Ishikawa (cell line): Measurements from ENCODE around the gene KCND3.

Source experiments
- EP300 ChIP-seq: IDR thresholded peaks from 2 replicates; pipeline ENCODE4 v1.6.1; 2012; ENCODE audit warnings: borderline replicate concordance
- MAX ChIP-seq: IDR thresholded peaks from 2 replicates; pipeline ENCODE4 v1.6.1; 2012
- RAD21 ChIP-seq: IDR thresholded peaks from 2 replicates; pipeline ENCODE4 v1.6.1; 2012; ENCODE audit warnings: low read depth
- REST ChIP-seq: IDR thresholded peaks from 2 replicates; pipeline ENCODE4 v1.6.1; 2012; ENCODE audit warnings: low read depth, mild to moderate bottlenecking

GRCh38 chr1:111864862-111865261 is 124.6 kb downstream of the KCND3 start:
- TF ChIP-seq RAD21 (no peak), REST (peak; percentile 81), EP300 (no peak), MAX (no peak)
